ENCODE results near the gene ZMYND19. TPM values are rescaled to one million over a fixed set of nuclear protein-coding genes. Genes with fewer than 3 reads are reported as not detected.

ZMYND19 gene
- total RNA-seq, 1 donor from 2014 or later = 4.3 TPM

DNA sequence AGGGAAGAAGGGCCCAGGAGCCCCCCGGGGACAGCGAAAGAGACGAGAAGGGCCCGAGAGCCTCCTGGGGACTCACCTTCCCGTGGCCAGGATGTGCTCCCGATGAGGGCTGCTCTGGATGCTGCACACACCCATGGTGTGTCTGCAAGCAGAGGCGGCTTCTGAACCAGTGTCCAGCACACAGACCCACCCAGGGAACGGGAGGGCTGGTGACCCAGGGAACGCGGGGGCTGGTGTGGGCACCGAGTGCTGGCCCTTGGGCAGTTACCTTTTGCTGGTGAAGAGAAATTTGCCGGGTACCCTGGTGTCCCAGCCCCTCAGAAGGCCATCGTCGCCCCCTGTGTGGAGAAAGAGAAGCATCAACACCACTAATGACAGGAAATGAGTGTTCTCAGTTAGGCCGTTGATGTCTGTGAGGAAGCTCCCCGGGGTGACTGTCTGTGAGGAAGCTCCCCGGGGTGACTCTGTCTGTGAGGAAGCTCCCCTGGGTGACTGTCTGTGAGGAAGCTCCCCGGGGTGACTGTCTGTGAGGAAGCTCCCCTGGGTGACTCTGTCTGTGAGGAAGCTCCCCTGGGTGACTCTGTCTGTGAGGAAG lies 25.4 kb downstream of the ZMYND19 start:
- DNase-seq (ENCODE audit: low spot score in 2 of 2) = no peak
- no peaks in the 10 kb centered on the region for H3K9me3 ChIP-seq
- H3K27me3 ChIP-seq = no peaks in the 10 kb centered on the region
- H3K4me1 ChIP-seq = no peaks in the 10 kb centered on the region
- TF ChIP-seq, protein P1, sequence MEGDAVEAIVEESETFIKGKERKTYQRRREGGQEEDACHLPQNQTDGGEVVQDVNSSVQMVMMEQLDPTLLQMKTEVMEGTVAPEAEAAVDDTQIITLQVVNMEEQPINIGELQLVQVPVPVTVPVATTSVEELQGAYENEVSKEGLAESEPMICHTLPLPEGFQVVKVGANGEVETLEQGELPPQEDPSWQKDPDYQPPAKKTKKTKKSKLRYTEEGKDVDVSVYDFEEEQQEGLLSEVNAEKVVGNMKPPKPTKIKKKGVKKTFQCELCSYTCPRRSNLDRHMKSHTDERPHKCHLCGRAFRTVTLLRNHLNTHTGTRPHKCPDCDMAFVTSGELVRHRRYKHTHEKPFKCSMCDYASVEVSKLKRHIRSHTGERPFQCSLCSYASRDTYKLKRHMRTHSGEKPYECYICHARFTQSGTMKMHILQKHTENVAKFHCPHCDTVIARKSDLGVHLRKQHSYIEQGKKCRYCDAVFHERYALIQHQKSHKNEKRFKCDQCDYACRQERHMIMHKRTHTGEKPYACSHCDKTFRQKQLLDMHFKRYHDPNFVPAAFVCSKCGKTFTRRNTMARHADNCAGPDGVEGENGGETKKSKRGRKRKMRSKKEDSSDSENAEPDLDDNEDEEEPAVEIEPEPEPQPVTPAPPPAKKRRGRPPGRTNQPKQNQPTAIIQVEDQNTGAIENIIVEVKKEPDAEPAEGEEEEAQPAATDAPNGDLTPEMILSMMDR (IDR thresholded peaks at IDR 0.05) = no peak
- no peak overlapping the region for H3K27ac ChIP-seq
- no peak overlapping the region for H3K4me3 ChIP-seq
- intact Hi-C loops (cut with DNase I) = no loop called here
- peaks cover 21 to 31% of the 10 kb centered on the region in 2 donors for H3K36me3 ChIP-seq

DNA sequence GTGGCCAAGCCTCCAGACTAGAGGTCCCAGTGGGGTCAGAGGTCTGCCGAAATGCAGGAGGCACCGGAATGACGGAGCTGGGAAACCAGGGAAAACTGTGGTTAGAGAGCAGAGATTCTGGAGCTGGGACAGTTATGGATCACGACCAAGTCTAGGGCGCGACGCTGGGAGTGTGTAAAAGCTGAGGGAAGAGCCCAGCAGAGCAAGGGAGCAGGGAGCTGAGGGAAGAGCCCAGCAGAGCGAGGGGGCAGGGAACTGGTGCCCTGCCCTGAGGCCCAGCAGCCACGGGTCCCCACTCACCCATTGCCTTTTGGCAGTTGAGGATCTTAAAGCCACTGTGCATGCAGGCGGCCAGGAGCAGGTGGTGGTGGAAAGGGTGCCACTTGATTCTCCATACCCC lies 26.2 kb downstream of the ZMYND19 start:
- Histone ChIP-seq H3K4me3 (no peak overlapping the region), H3K4me1 (no peaks in the 10 kb centered on the region), H3K36me3 (peaks cover 24 to 33% of the 10 kb centered on the region in 2 donors), H3K27ac (no peak overlapping the region), H3K27me3 (no peaks in the 10 kb centered on the region), H3K9me3 (no peaks in the 10 kb centered on the region)
- DNase-seq (ENCODE audit: low spot score in 2 of 2) = no peak
- TF ChIP-seq, protein P1 (IDR thresholded peaks at IDR 0.05) = no peak
- intact Hi-C loops (cut with DNase I) = no loop called here

DNA sequence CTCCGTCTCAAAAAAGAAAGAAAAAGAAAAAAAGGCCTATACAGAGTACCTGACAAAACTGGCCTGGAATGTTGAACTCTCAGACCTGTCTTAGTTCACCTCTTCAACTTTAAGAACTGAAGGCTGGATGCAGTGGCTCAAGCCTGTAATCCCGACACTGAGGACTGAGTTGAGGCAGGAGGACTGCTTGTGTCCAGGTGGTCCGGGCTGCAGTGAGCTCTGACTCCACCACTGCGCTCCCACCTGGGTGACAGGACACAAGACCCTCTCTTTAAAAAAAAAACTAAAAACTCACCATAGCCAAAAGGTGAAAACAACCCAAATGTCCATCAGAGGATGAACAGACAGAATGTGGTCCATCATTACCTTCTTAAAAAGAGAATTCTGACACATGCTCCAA lies 32.2 kb downstream of the ZMYND19 start:
- no peak for DNase-seq (ENCODE audit: low spot score in 2 of 2)

DNA sequence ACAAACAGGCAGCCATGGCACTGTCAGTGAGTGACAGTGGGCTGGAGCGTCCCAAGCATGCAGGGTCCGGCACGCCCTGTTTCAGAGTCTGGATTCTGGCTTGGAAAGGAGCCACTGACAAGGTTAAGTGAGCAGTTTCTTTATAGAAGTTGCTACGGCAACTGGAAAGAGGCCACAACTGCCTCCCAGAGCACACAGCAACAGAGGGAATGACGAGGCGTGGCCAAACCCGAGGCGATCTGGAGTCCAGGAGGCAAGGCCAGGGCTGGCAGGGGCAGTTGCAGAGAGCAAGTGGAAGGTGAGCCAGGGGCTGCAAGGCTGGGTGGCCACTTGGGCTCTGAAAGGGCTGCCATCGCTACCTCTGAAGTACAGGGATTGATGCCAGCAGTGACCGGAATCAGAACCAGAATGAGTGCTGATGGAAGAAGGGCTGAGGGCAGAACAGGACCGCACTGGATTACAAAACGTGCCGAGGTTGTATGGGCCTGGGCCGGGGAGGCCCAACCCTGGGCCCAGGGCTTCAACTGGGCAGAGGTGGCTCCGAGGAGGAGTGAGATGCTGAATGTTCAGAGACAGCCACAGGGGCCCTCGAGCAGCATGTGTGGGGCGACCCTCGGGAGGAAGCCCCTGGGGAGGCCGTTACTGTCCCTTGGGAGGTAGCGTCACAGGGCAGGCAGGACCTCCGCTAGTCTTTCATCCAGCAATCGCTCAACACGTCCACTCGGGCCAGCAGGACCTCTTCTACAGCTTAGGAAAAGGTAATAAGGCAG lies 34.1 kb downstream of the ZMYND19 start:
- Histone ChIP-seq H3K9me3 (no peaks in the 10 kb centered on the region), H3K36me3 (peaks cover 25 to 46% of the 10 kb centered on the region in 2 donors), H3K4me1 (no peaks in the 10 kb centered on the region), H3K27ac (no peak overlapping the region), H3K27me3 (no peaks in the 10 kb centered on the region), H3K4me3 (no peak overlapping the region)
- intact Hi-C loops (cut with DNase I) = no loop called here
- DNase-seq (ENCODE audit: low spot score in 2 of 2) = no peak
- TF ChIP-seq, protein P1 (IDR thresholded peaks at IDR 0.05) = no peak

More for the DNA sequence above, 32.2 kb downstream of the ZMYND19 start:
- Histone ChIP-seq H3K4me1 (no peaks in the 10 kb centered on the region), H3K27me3 (no peaks in the 10 kb centered on the region), H3K4me3 (no peak overlapping the region), H3K9me3 (no peaks in the 10 kb centered on the region), H3K27ac (no peak overlapping the region), H3K36me3 (peaks cover 36 to 46% of the 10 kb centered on the region in 2 donors)
- TF ChIP-seq, protein P1 (IDR thresholded peaks at IDR 0.05) = no peak
- intact Hi-C loops (cut with DNase I) = no loop called here

DNA sequence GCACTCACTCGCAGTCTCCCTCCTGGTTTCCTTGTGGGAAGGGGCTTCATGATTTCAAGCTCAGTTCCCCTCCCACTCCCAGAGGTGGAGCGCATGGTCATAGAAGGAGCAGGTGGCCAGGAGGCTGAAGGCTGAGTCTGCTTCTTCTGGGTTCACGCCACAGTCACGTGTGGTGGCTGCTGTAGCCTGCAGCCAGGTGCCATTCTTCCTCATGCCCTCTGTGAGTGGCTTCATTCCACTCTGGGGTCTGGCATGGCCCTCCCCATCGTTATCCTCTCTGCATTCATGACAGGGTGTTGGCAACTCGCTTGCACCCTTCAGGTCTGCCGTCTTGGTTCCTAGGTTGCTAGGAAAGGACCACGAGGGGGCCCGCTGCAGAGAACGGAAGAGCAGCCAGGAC lies 35.1 kb downstream of the ZMYND19 start:
- H3K27ac ChIP-seq = no peak overlapping the region
- H3K4me3 ChIP-seq = no peak overlapping the region
- no peak for DNase-seq (ENCODE audit: low spot score in 2 of 2)
- TF ChIP-seq, protein P1 (IDR thresholded peaks at IDR 0.05) = no peak
- no peaks in the 10 kb centered on the region for H3K9me3 ChIP-seq
- H3K4me1 ChIP-seq = no peaks in the 10 kb centered on the region
- H3K27me3 ChIP-seq = no peaks in the 10 kb centered on the region
- peaks cover 25 to 45% of the 10 kb centered on the region in 2 donors for H3K36me3 ChIP-seq
- intact Hi-C loops (cut with DNase I) = no loop called here

All from ascending aorta (tissue), 2 donors.